Liver (tissue), 9 donors: ENCODE measurements around the gene C4orf36. TPM values are rescaled to one million over a fixed set of nuclear protein-coding genes. Genes with fewer than 3 reads are reported as not detected.

Experiments
- DNase-seq: peaks from one replicate; pipeline ENCODE4 v3.0.0-alpha.2; 2017; ENCODE audit warnings: low spot score
- H3K27ac ChIP-seq, 2 donors: one replicate each; pipeline ENCODE4 v1.7.0; 2013; ENCODE audit warnings: inconsistent platforms in 2 of 2, low read length in 2 of 2, control low read depth in 1 of 2, low read depth in 1 of 2, mild to moderate bottlenecking in 1 of 2
- H3K27me3 ChIP-seq, 4 donors: one replicate each; pipeline versions ENCODE4 v1.6.1 to v1.7.0; 2013; ENCODE audit warnings: low read length in 3 of 4, inconsistent platforms in 1 of 4, mild to moderate bottlenecking in 1 of 4, moderate library complexity in 1 of 4; ENCODE audit not compliant: control insufficient read depth in 4 of 4, insufficient read depth in 4 of 4
- H3K36me3 ChIP-seq, 4 donors: one replicate each; pipeline versions ENCODE4 v1.6.1 to v1.7.0; 2013; ENCODE audit warnings: low read length in 3 of 4, mild to moderate bottlenecking in 3 of 4, low read depth in 1 of 4, moderate library complexity in 1 of 4; ENCODE audit not compliant: control insufficient read depth in 4 of 4, insufficient read depth in 3 of 4
- H3K4me1 ChIP-seq, 4 donors: one replicate each; pipeline versions ENCODE4 v1.6.1 to v1.7.0; 2013; ENCODE audit warnings: low read length in 3 of 4, mild to moderate bottlenecking in 3 of 4, moderate library complexity in 1 of 4; ENCODE audit not compliant: control insufficient read depth in 4 of 4, insufficient read depth in 4 of 4
- H3K4me3 ChIP-seq, 3 donors: one replicate each; pipeline versions ENCODE4 v1.6.1 to v1.7.0; 2013; ENCODE audit warnings: low read length in 3 of 3, control low read depth in 1 of 3, low read depth in 1 of 3, mild to moderate bottlenecking in 1 of 3
- H3K9ac ChIP-seq, 2 donors: one replicate each; pipeline ENCODE4 v1.7.0; 2013; ENCODE audit warnings: low read length in 2 of 2, mild to moderate bottlenecking in 2 of 2, moderate library complexity in 2 of 2, control low read depth in 1 of 2, low read depth in 1 of 2
- H3K9me3 ChIP-seq, 4 donors: one replicate each; pipeline versions ENCODE4 v1.6.1 to v1.7.0; 2013; ENCODE audit warnings: low read length in 3 of 4; ENCODE audit not compliant: control insufficient read depth in 4 of 4
- ATF3 ChIP-seq: IDR thresholded peaks from 2 replicates; pipeline ENCODE4 v1.6.1; 2016; ENCODE audit warnings: antibody characterized with exemption
- FOXA1 ChIP-seq: IDR thresholded peaks from 2 replicates; pipeline ENCODE4 v1.6.1; 2016; ENCODE audit warnings: antibody characterized with exemption
- GABPA ChIP-seq, 2 donors: IDR thresholded peaks in 1 of 2; conservative IDR thresholded peaks in 1 of 2; 2 replicates each; pipeline ENCODE4 v1.6.1; 2016; ENCODE audit warnings: antibody characterized with exemption in 2 of 2, mild to moderate bottlenecking in 1 of 2, moderate library complexity in 1 of 2
- HNF4A ChIP-seq, 2 donors: conservative IDR thresholded peaks; 2 replicates each; pipeline ENCODE4 v1.6.1; 2016; ENCODE audit warnings: antibody characterized with exemption in 2 of 2, mild to moderate bottlenecking in 2 of 2
- HNF4G ChIP-seq: IDR thresholded peaks from 2 replicates; pipeline ENCODE4 v1.6.1; 2016; ENCODE audit warnings: antibody characterized with exemption
- JUND ChIP-seq, 2 donors: IDR thresholded peaks; 2 replicates each; pipeline ENCODE4 v1.6.1; 2016; ENCODE audit warnings: antibody characterized with exemption in 2 of 2
- MAX ChIP-seq: IDR thresholded peaks from 2 replicates; pipeline ENCODE4 v1.6.1; 2016; ENCODE audit warnings: antibody characterized with exemption
- NR2F2 ChIP-seq: IDR thresholded peaks from 2 replicates; pipeline ENCODE4 v1.6.1; 2016; ENCODE audit warnings: antibody characterized with exemption
- RAD21 ChIP-seq, 2 donors: IDR thresholded peaks; 2 replicates each; pipeline ENCODE4 v1.6.1; 2016; ENCODE audit warnings: antibody characterized with exemption in 2 of 2, mild to moderate bottlenecking in 2 of 2
- REST ChIP-seq: IDR thresholded peaks from 2 replicates; pipeline ENCODE4 v1.6.1; 2016; ENCODE audit warnings: antibody characterized with exemption, mild to moderate bottlenecking
- SP1 ChIP-seq: IDR thresholded peaks from 2 replicates; pipeline ENCODE4 v1.6.1; 2018; ENCODE audit warnings: antibody characterized with exemption, mild to moderate bottlenecking
- TAF1 ChIP-seq: conservative IDR thresholded peaks from 2 replicates; pipeline ENCODE4 v1.6.1; 2016; ENCODE audit warnings: antibody characterized with exemption, mild to moderate bottlenecking
- YY1 ChIP-seq: IDR thresholded peaks from 2 replicates; pipeline ENCODE4 v1.6.1; 2016; ENCODE audit warnings: antibody characterized with exemption, mild to moderate bottlenecking
- ZBTB33 ChIP-seq: IDR thresholded peaks from 2 replicates; pipeline ENCODE4 v1.6.1; 2016; ENCODE audit warnings: antibody characterized with exemption
- WGBS: extraction: QIAGEN DNeasy Blood & Tissue Kit; methylation state at CpG from one replicate; pipeline ENCODE4 v1.1.7; 2013; 5-methylcytosine and 5-hydroxymethylcytosine counted together
- polyA plus RNA-seq, 2 donors: library from polyadenylated mRNA; stranded (reverse) in 1 of 2; unstranded in 1 of 2; fragments of 200-250 nt in 1 of 2; fragments of >200 nt in 1 of 2; fragmentation: Nextera tagmentation in 1 of 2; extraction: Ambion mirVana in 1 of 2; gene quantifications; one replicate each; pipeline versions ENCODE4 v1.2.1 to v1.2.3, GENCODE V29; 2013 to 2015
- total RNA-seq, 2 donors: library from RNA; depleted of rRNA; stranded (reverse); fragments of >200 nt; gene quantifications; one replicate each; pipeline ENCODE4 v1.2.3, GENCODE V29; 2014
- donor health status: healthy.
- donor health status: healthy.
- donor health status: healthy.
- donor health status: healthy.
- donor health status: healthy.

C4orf36 gene
- total and polyA plus RNA-seq, 4 donors, result 0.09 TPM; not detected in 3

- H3K27ac ChIP-seq, result no peak overlapping the region
- no peaks in the 10 kb centered on the region for H3K27me3 ChIP-seq
- peaks cover 0 to 5% (median 0%) of the 10 kb centered on the region in 4 donors for H3K36me3 ChIP-seq
- 52% methylated on average over 1 of the region's 1 CpG for WGBS
- peaks cover 0 to 5% (median 0%) of the 10 kb centered on the region in 4 donors for H3K4me1 ChIP-seq
- H3K4me3 ChIP-seq, result no peak overlapping the region
- no peak overlapping the region for H3K9ac ChIP-seq
- H3K9me3 ChIP-seq, result no peaks in the 10 kb centered on the region
- TF ChIP-seq HNF4A (conservative IDR thresholded peaks at IDR 0.05) (peak in 1 of 2 donors; percentile 9), FOXA1 (no peak)
- DNase-seq, result no peak
These were observed 29.5 kb upstream of the C4orf36 start for GRCh38 chr4:86921608-86922252.

- TF ChIP-seq YY1, result no peak
- no peak for TF ChIP-seq FOXA1
- no peak for TF ChIP-seq GABPA (IDR thresholded peaks at IDR 0.05 in 1 of 2, conservative IDR thresholded peaks at IDR 0.05 in 1 of 2)
- no peak for TF ChIP-seq REST
- no peak overlapping the region for H3K4me3 ChIP-seq
- WGBS, result 98% methylated on average over 4 of the region's 4 CpGs
- no peaks in the 10 kb centered on the region for H3K9me3 ChIP-seq
- H3K4me1 ChIP-seq, result peaks cover 0 to 5% (median 0%) of the 10 kb centered on the region in 4 donors
- H3K27ac ChIP-seq, result no peak overlapping the region
- no peak for DNase-seq
- H3K27me3 ChIP-seq, result no peaks in the 10 kb centered on the region
- H3K9ac ChIP-seq, result no peak overlapping the region
- peaks cover 0 to 5% (median 0%) of the 10 kb centered on the region in 4 donors for H3K36me3 ChIP-seq
These were observed 27.5 kb upstream of the C4orf36 start for GRCh38 chr4:86919561-86920223.

- peaks cover 0 to 5% (median 0%) of the 10 kb centered on the region in 4 donors for H3K4me1 ChIP-seq
- no peak overlapping the region for H3K9ac ChIP-seq
- no peak for TF ChIP-seq NR2F2
- TF ChIP-seq ATF3, result no peak
- no peak for TF ChIP-seq HNF4A (conservative IDR thresholded peaks at IDR 0.05)
- TF ChIP-seq TAF1, result no peak
- no peak for TF ChIP-seq JUND (IDR thresholded peaks at IDR 0.05)
- TF ChIP-seq RAD21 (IDR thresholded peaks at IDR 0.05), result no peak
- no peak for TF ChIP-seq MAX
- TF ChIP-seq ZBTB33, result no peak
- no peak for TF ChIP-seq FOXA1
- TF ChIP-seq HNF4G, result no peak
- TF ChIP-seq SP1, result no peak
- TF ChIP-seq YY1, result no peak
- TF ChIP-seq REST, result no peak
- TF ChIP-seq GABPA (IDR thresholded peaks at IDR 0.05 in 1 of 2, conservative IDR thresholded peaks at IDR 0.05 in 1 of 2), result no peak
These were observed 26.4 kb upstream of the C4orf36 start for GRCh38 chr4:86918539-86919072.

More at GRCh38 chr4:86918539-86919072, 26.4 kb upstream of the C4orf36 start:
- 43% methylated on average over 3 of the region's 3 CpGs for WGBS
- no peaks in the 10 kb centered on the region for H3K27me3 ChIP-seq
- no peak for DNase-seq
- H3K4me3 ChIP-seq, result no peak overlapping the region
- peaks cover 0 to 5% (median 0%) of the 10 kb centered on the region in 4 donors for H3K36me3 ChIP-seq
- no peaks in the 10 kb centered on the region for H3K9me3 ChIP-seq
- H3K27ac ChIP-seq, result no peak overlapping the region
